ENCODE results near the gene CEP83. TPM values are rescaled to one million over a fixed set of nuclear protein-coding genes. Genes with fewer than 3 reads are reported as not detected.
"Not testable (repeated sequence)": the region's sequence is repeated elsewhere in the genome, so short reads cannot be mapped to it uniquely, and the experiment has no call there.

The CEP83 gene
- polyA plus RNA-seq, 4 donors = 25.8 to 33.2 (median 30.5) TPM

GRCh38 chr12:94384030-94384429, 75.6 kb downstream of the CEP83 start:
- DNase-seq (ENCODE audit: low read depth in 4 of 4, low spot score in 3 of 4) = no peak

- DNase-seq (ENCODE audit: low read depth in 4 of 4, low spot score in 3 of 4) = no peak
These were observed 79.2 kb downstream of the CEP83 start for GRCh38 chr12:94380507-94380906.

- no peak for DNase-seq (ENCODE audit: low read depth in 4 of 4, low spot score in 3 of 4)
These were observed 80.1 kb downstream of the CEP83 start for GRCh38 chr12:94379479-94380113.

GRCh38 chr12:94377599-94377998, 82.1 kb downstream of the CEP83 start:
- DNase-seq (ENCODE audit: low read depth in 4 of 4, low spot score in 3 of 4) = no peak

- no peak for DNase-seq (ENCODE audit: low read depth in 4 of 4, low spot score in 3 of 4)
These were observed 85.5 kb downstream of the CEP83 start for GRCh38 chr12:94374124-94374523.

GRCh38 chr12:94372461-94372860, 87.2 kb downstream of the CEP83 start:
- no peak for DNase-seq (ENCODE audit: low read depth in 4 of 4, low spot score in 3 of 4)

GRCh38 chr12:94362653-94363052, 97.0 kb downstream of the CEP83 start:
- no peak for DNase-seq (ENCODE audit: low read depth in 4 of 4, low spot score in 3 of 4)

- no peak for DNase-seq (ENCODE audit: low read depth in 4 of 4, low spot score in 3 of 4)
These were observed 99.9 kb downstream of the CEP83 start for GRCh38 chr12:94359761-94360160.

GRCh38 chr12:94353130-94353529, 106.5 kb downstream of the CEP83 start:
- DNase-seq (ENCODE audit: low read depth in 4 of 4, low spot score in 3 of 4) = no peak

- DNase-seq (ENCODE audit: low read depth in 4 of 4, low spot score in 3 of 4) = no peak
These were observed 119.1 kb downstream of the CEP83 start for GRCh38 chr12:94340573-94340972.

GRCh38 chr12:94338006-94338794, 121.5 kb downstream of the CEP83 start:
- no peak for DNase-seq (ENCODE audit: low read depth in 4 of 4, low spot score in 3 of 4)

- no peak for DNase-seq (ENCODE audit: low read depth in 4 of 4, low spot score in 3 of 4)
These were observed 123.3 kb downstream of the CEP83 start for GRCh38 chr12:94336211-94336925.

GRCh38 chr12:94333396-94333795, 126.3 kb downstream of the CEP83 start:
- DNase-seq (ENCODE audit: low read depth in 4 of 4, low spot score in 3 of 4) = no peak

GRCh38 chr12:94329366-94329765, 130.3 kb downstream of the CEP83 start:
- DNase-seq (ENCODE audit: low read depth in 4 of 4, low spot score in 3 of 4) = no peak

GRCh38 chr12:94327809-94328208, 131.9 kb downstream of the CEP83 start:
- DNase-seq (ENCODE audit: low read depth in 4 of 4, low spot score in 3 of 4) = no peak

- DNase-seq (ENCODE audit: low read depth in 4 of 4, low spot score in 3 of 4) = no peak
These were observed 132.9 kb downstream of the CEP83 start for GRCh38 chr12:94326727-94327126.

GRCh38 chr12:94326234-94326633, 133.4 kb downstream of the CEP83 start:
- no peak for DNase-seq (ENCODE audit: low read depth in 4 of 4, low spot score in 3 of 4)

- DNase-seq (ENCODE audit: low read depth in 4 of 4, low spot score in 3 of 4) = no peak
These were observed 137.3 kb downstream of the CEP83 start for GRCh38 chr12:94322346-94322745.

- DNase-seq (ENCODE audit: low read depth in 4 of 4, low spot score in 3 of 4) = no peak
These were observed 139.6 kb downstream of the CEP83 start for GRCh38 chr12:94320109-94320508.

- DNase-seq (ENCODE audit: low read depth in 4 of 4, low spot score in 3 of 4) = no peak
These were observed 141.5 kb downstream of the CEP83 start for GRCh38 chr12:94318181-94318580.

GRCh38 chr12:94316600-94316999, 143.1 kb downstream of the CEP83 start:
- not testable (repeated sequence) for DNase-seq (ENCODE audit: low read depth in 4 of 4, low spot score in 3 of 4)

GRCh38 chr12:94312378-94312777, 147.3 kb downstream of the CEP83 start:
- no peak for DNase-seq (ENCODE audit: low read depth in 4 of 4, low spot score in 3 of 4)

All from right renal pelvis (tissue), 4 donors.